ENCODE measurements around the gene PLSCR2. TPM values are rescaled to one million over a fixed set of nuclear protein-coding genes. Genes with fewer than 3 reads are reported as not detected.

Gene PLSCR2
- polyA plus RNA-seq, 1 donor (not counting 4 experiments of a cell fraction or from before 2014, with no cell fraction given): not detected

DNA sequence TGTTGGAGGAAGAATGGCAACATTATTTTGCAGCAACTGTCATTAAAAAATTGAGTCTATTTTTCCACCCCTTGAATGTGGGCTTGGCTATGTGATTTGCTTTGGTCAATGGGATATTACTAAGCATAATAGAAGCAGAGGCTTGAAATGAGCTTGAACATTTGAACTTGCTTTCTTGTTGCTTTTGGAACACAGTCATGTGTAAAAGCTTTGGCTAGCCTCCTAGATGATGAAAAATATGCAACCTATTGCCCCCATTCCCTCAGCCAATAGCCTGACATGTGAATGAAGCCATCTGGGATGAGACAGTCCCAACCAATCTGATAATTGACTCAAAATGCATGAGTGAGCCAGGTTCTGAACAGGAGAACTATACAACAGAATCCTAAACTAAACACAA lies 78.4 kb downstream of the PLSCR2 start:
- no peak for FAIRE-seq
- H3K9me3 ChIP-seq (ENCODE audit: control insufficient read depth, low read depth, low read length): no peaks in the 10 kb centered on the region
- no peak for TF ChIP-seq EZH2 (IDR thresholded peaks at IDR 0.05; ENCODE audit: low read length)
- no peaks in the 10 kb centered on the region for H4K20me1 ChIP-seq (ENCODE audit: control insufficient read depth, extremely low read depth, insufficient read depth, low read length)
- H3K79me2 ChIP-seq (ENCODE audit: control insufficient read depth, insufficient read depth, low read length): no peaks in the 10 kb centered on the region
- H2AFZ ChIP-seq (ENCODE audit: control insufficient read depth, low read length): no peak overlapping the region
- dilution Hi-C loops (cut with MboI; ENCODE audit: extremely low pct_ligation_motif_present, low sequenced_read_pairs): no loop called here
- H3K27me3 ChIP-seq (ENCODE audit: control insufficient read depth, extremely low read depth, insufficient read depth, low read length): no peaks in the 10 kb centered on the region
- H3K36me3 ChIP-seq (ENCODE audit: control insufficient read depth in 2 of 2, extremely low read depth in 1 of 2, insufficient read depth in 2 of 2, low read length in 2 of 2): no peaks in the 10 kb centered on the region
- no peaks in the 10 kb centered on the region for H3K4me1 ChIP-seq (ENCODE audit: control insufficient read depth, extremely low read depth, insufficient read depth, low read length)
- no peaks in the 10 kb centered on the region for H3K9me1 ChIP-seq (ENCODE audit: control insufficient read depth, extremely low read depth, insufficient read depth, low read length)
- H3K27ac ChIP-seq (ENCODE audit: control insufficient read depth, insufficient read depth, low read length): no peak overlapping the region
- no peak for DNase-seq (ENCODE audit: low read depth, low spot score)
- H3K9ac ChIP-seq (ENCODE audit: control insufficient read depth, extremely low read depth, insufficient read depth, low read length): no peak overlapping the region
- H3K4me2 ChIP-seq (ENCODE audit: control insufficient read depth, extremely low read depth, insufficient read depth, low read depth, low read length): no peak overlapping the region
- no peak overlapping the region for H3K4me3 ChIP-seq (ENCODE audit: control insufficient read depth in 2 of 3, extremely low read depth in 1 of 3, insufficient read depth in 2 of 3, low read depth in 1 of 3, low read length in 3 of 3)

DNA sequence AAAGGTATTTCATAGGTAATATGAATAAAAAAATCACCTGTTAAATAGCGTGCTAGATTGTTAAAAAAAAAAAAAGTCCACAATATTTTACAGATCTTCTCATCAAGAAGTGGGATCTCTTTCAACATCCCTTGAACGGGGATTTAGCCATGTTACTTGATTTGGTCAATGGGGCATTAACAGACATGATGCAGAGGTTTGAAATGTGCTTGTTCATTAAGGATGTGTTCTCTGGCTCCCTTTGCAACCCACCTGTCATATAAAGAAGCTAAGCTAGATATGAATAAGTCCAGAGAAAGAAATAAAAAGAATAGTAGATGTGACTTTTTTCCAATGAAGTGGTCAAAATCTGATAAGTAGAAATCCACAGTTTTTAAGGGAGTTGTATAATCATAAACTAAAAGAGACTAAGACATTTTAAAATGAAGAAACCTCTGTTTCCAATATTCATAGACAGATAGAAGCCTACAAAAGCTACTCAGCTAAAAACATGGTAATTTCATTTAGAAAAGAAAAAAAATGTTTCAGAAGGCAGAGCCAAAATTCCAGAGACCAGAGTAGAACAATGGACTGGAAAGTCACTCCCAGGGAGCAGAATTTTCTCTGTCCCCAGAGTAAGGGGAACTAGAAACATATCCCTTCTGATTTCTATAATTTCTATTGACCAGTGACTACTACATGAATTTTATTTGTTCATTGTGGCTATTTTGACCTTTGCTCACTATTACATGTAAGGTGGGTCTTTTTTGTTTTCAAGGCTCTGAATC lies 79.2 kb downstream of the PLSCR2 start:
- no peaks in the 10 kb centered on the region for H3K79me2 ChIP-seq (ENCODE audit: control insufficient read depth, insufficient read depth, low read length)
- no peak overlapping the region for H3K4me3 ChIP-seq (ENCODE audit: control insufficient read depth in 2 of 3, extremely low read depth in 1 of 3, insufficient read depth in 2 of 3, low read depth in 1 of 3, low read length in 3 of 3)
- dilution Hi-C loops (cut with MboI; ENCODE audit: extremely low pct_ligation_motif_present, low sequenced_read_pairs): no loop called here
- FAIRE-seq (no peak), DNase-seq (ENCODE audit: low read depth, low spot score) (no peak)
- H3K9me3 ChIP-seq (ENCODE audit: control insufficient read depth, low read depth, low read length): no peaks in the 10 kb centered on the region
- H3K4me1 ChIP-seq (ENCODE audit: control insufficient read depth, extremely low read depth, insufficient read depth, low read length): no peaks in the 10 kb centered on the region
- no peaks in the 10 kb centered on the region for H3K9me1 ChIP-seq (ENCODE audit: control insufficient read depth, extremely low read depth, insufficient read depth, low read length)
- no peak overlapping the region for H3K4me2 ChIP-seq (ENCODE audit: control insufficient read depth, extremely low read depth, insufficient read depth, low read depth, low read length)
- H3K36me3 ChIP-seq (ENCODE audit: control insufficient read depth in 2 of 2, extremely low read depth in 1 of 2, insufficient read depth in 2 of 2, low read length in 2 of 2): no peaks in the 10 kb centered on the region
- H2AFZ ChIP-seq (ENCODE audit: control insufficient read depth, low read length): no peak overlapping the region
- no peak overlapping the region for H3K9ac ChIP-seq (ENCODE audit: control insufficient read depth, extremely low read depth, insufficient read depth, low read length)
- H3K27ac ChIP-seq (ENCODE audit: control insufficient read depth, insufficient read depth, low read length): no peak overlapping the region
- H4K20me1 ChIP-seq (ENCODE audit: control insufficient read depth, extremely low read depth, insufficient read depth, low read length): no peaks in the 10 kb centered on the region
- TF ChIP-seq EZH2 (IDR thresholded peaks at IDR 0.05; ENCODE audit: low read length): no peak
- TF ChIP-seq, protein P1, sequence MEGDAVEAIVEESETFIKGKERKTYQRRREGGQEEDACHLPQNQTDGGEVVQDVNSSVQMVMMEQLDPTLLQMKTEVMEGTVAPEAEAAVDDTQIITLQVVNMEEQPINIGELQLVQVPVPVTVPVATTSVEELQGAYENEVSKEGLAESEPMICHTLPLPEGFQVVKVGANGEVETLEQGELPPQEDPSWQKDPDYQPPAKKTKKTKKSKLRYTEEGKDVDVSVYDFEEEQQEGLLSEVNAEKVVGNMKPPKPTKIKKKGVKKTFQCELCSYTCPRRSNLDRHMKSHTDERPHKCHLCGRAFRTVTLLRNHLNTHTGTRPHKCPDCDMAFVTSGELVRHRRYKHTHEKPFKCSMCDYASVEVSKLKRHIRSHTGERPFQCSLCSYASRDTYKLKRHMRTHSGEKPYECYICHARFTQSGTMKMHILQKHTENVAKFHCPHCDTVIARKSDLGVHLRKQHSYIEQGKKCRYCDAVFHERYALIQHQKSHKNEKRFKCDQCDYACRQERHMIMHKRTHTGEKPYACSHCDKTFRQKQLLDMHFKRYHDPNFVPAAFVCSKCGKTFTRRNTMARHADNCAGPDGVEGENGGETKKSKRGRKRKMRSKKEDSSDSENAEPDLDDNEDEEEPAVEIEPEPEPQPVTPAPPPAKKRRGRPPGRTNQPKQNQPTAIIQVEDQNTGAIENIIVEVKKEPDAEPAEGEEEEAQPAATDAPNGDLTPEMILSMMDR (optimal IDR thresholded peaks at IDR 0.05 in 1 of 3, IDR thresholded peaks at IDR 0.05 in 1 of 3, conservative IDR thresholded peaks at IDR 0.05 in 1 of 3; ENCODE audit: extremely low read depth in 1 of 3, insufficient read depth in 2 of 3, low read length in 3 of 3): no peak
- no peaks in the 10 kb centered on the region for H3K27me3 ChIP-seq (ENCODE audit: control insufficient read depth, extremely low read depth, insufficient read depth, low read length)

DNA sequence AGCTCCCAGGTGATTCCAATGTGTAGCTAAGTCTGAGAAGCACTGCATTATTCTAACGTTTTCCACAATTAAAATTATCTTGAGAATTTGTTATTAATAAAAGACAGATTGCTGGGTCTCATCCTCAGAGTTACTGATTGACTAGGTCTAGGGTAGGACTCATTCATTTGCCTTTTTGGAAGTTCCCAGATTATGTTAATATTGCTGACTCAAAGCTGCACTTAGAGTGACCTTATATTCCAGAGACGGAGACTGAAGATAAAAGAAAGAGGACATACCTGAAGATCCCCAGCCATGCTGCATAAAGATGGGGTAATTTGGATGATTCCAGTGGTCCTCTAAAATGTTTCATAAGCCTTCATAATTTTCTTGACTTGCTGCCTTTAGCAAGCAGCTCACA lies 81.8 kb downstream of the PLSCR2 start:
- no peaks in the 10 kb centered on the region for H3K36me3 ChIP-seq (ENCODE audit: control insufficient read depth in 2 of 2, extremely low read depth in 1 of 2, insufficient read depth in 2 of 2, low read length in 2 of 2)
- no peak overlapping the region for H2AFZ ChIP-seq (ENCODE audit: control insufficient read depth, low read length)
- H3K4me1 ChIP-seq (ENCODE audit: control insufficient read depth, extremely low read depth, insufficient read depth, low read length): no peaks in the 10 kb centered on the region
- no peak for TF ChIP-seq EZH2 (IDR thresholded peaks at IDR 0.05; ENCODE audit: low read length)
- H3K4me2 ChIP-seq (ENCODE audit: control insufficient read depth, extremely low read depth, insufficient read depth, low read depth, low read length): no peak overlapping the region
- H3K4me3 ChIP-seq (ENCODE audit: control insufficient read depth in 2 of 3, extremely low read depth in 1 of 3, insufficient read depth in 2 of 3, low read depth in 1 of 3, low read length in 3 of 3): no peak overlapping the region
- no peaks in the 10 kb centered on the region for H3K79me2 ChIP-seq (ENCODE audit: control insufficient read depth, insufficient read depth, low read length)
- H3K9me3 ChIP-seq (ENCODE audit: control insufficient read depth, low read depth, low read length): no peaks in the 10 kb centered on the region
- no peak for DNase-seq (ENCODE audit: low read depth, low spot score)
- H3K9me1 ChIP-seq (ENCODE audit: control insufficient read depth, extremely low read depth, insufficient read depth, low read length): no peaks in the 10 kb centered on the region
- no peak for FAIRE-seq
- dilution Hi-C loops (cut with MboI; ENCODE audit: extremely low pct_ligation_motif_present, low sequenced_read_pairs): no loop called here
- no peaks in the 10 kb centered on the region for H4K20me1 ChIP-seq (ENCODE audit: control insufficient read depth, extremely low read depth, insufficient read depth, low read length)
- no peaks in the 10 kb centered on the region for H3K27me3 ChIP-seq (ENCODE audit: control insufficient read depth, extremely low read depth, insufficient read depth, low read length)
- H3K9ac ChIP-seq (ENCODE audit: control insufficient read depth, extremely low read depth, insufficient read depth, low read length): no peak overlapping the region
- H3K27ac ChIP-seq (ENCODE audit: control insufficient read depth, insufficient read depth, low read length): no peak overlapping the region
